ENCODE results near the gene KRTAP5-3.

The KRTAP5-3 gene

GRCh38 chr11:1639102-1639620, 30.9 kb upstream of the KRTAP5-3 start:
- DNase-seq (ENCODE audit: low spot score in 2 of 2) = no peak
- H3K4me1 ChIP-seq = no peaks in the 10 kb centered on the region
- H3K36me3 ChIP-seq (replicated peaks) = no peaks in the 10 kb centered on the region
- in situ Hi-C loops (cut with MboI; ENCODE audit: low sequenced_read_pairs) = no loop called here
- no peaks in the 10 kb centered on the region for H3K9me3 ChIP-seq
- H3K27me3 ChIP-seq (ENCODE audit: low read depth) = peaks cover 19% of the 10 kb centered on the region
- no peak overlapping the region for H3K4me3 ChIP-seq

GRCh38 chr11:1638344-1638743, 30.1 kb upstream of the KRTAP5-3 start:
- DNase-seq (ENCODE audit: low spot score in 2 of 2) = no peak
- in situ Hi-C loops (cut with MboI; ENCODE audit: low sequenced_read_pairs) = no loop called here
- Histone ChIP-seq H3K27me3 (ENCODE audit: low read depth) (peaks cover 26% of the 10 kb centered on the region), H3K9me3 (no peaks in the 10 kb centered on the region), H3K4me1 (no peaks in the 10 kb centered on the region), H3K36me3 (replicated peaks) (no peaks in the 10 kb centered on the region), H3K4me3 (no peak overlapping the region)

- in situ Hi-C loops (cut with MboI; ENCODE audit: low sequenced_read_pairs) = no loop called here
- Histone ChIP-seq H3K4me1 (no peaks in the 10 kb centered on the region), H3K36me3 (replicated peaks) (no peaks in the 10 kb centered on the region), H3K4me3 (no peak overlapping the region), H3K9me3 (no peaks in the 10 kb centered on the region), H3K27me3 (ENCODE audit: low read depth) (peaks cover 31% of the 10 kb centered on the region)
- DNase-seq (ENCODE audit: low spot score in 2 of 2) = no peak
Observed at GRCh38 chr11:1637628-1638027, 29.4 kb upstream of the KRTAP5-3 start.

GRCh38 chr11:1636291-1636950, 28.2 kb upstream of the KRTAP5-3 start:
- H3K4me1 ChIP-seq = no peaks in the 10 kb centered on the region
- no peak overlapping the region for H3K4me3 ChIP-seq
- peaks cover 42% of the 10 kb centered on the region for H3K27me3 ChIP-seq (ENCODE audit: low read depth)

GRCh38 chr11:1633864-1634263, 25.6 kb upstream of the KRTAP5-3 start:
- H3K9me3 ChIP-seq = no peaks in the 10 kb centered on the region
- H3K27me3 ChIP-seq (ENCODE audit: low read depth) = peaks cover 46% of the 10 kb centered on the region
- no peaks in the 10 kb centered on the region for H3K4me1 ChIP-seq
- no peak for DNase-seq (ENCODE audit: low spot score in 2 of 2)
- H3K36me3 ChIP-seq (replicated peaks) = no peaks in the 10 kb centered on the region
- in situ Hi-C loops (cut with MboI; ENCODE audit: low sequenced_read_pairs) = no loop called here
- no peak overlapping the region for H3K4me3 ChIP-seq

More at GRCh38 chr11:1636291-1636950, 28.2 kb upstream of the KRTAP5-3 start:
- no peaks in the 10 kb centered on the region for H3K36me3 ChIP-seq (replicated peaks)
- no peaks in the 10 kb centered on the region for H3K9me3 ChIP-seq
- in situ Hi-C loops (cut with MboI; ENCODE audit: low sequenced_read_pairs) = no loop called here
- no peak for DNase-seq (ENCODE audit: low spot score in 2 of 2)

- Histone ChIP-seq H3K36me3 (replicated peaks) (no peaks in the 10 kb centered on the region), H3K9me3 (no peaks in the 10 kb centered on the region), H3K4me1 (no peaks in the 10 kb centered on the region), H3K27me3 (ENCODE audit: low read depth) (peaks cover 46% of the 10 kb centered on the region), H3K4me3 (no peak overlapping the region)
- in situ Hi-C loops (cut with MboI; ENCODE audit: low sequenced_read_pairs) = no loop called here
- no peak for DNase-seq (ENCODE audit: low spot score in 2 of 2)
Observed at GRCh38 chr11:1632053-1632714, 23.9 kb upstream of the KRTAP5-3 start.

- no peaks in the 10 kb centered on the region for H3K36me3 ChIP-seq (replicated peaks)
- no peaks in the 10 kb centered on the region for H3K4me1 ChIP-seq
- H3K4me3 ChIP-seq = no peak overlapping the region
- no peaks in the 10 kb centered on the region for H3K9me3 ChIP-seq
- in situ Hi-C loops (cut with MboI; ENCODE audit: low sequenced_read_pairs) = no loop called here
- no peak for DNase-seq (ENCODE audit: low spot score in 2 of 2)
- peaks cover 46% of the 10 kb centered on the region for H3K27me3 ChIP-seq (ENCODE audit: low read depth)
Observed at GRCh38 chr11:1631066-1631568, 22.9 kb upstream of the KRTAP5-3 start.

- no peaks in the 10 kb centered on the region for H3K4me1 ChIP-seq
- H3K4me3 ChIP-seq = no peak overlapping the region
- H3K9me3 ChIP-seq = no peaks in the 10 kb centered on the region
- H3K36me3 ChIP-seq (replicated peaks) = no peaks in the 10 kb centered on the region
- no peak for DNase-seq (ENCODE audit: low spot score in 2 of 2)
- in situ Hi-C loops (cut with MboI; ENCODE audit: low sequenced_read_pairs) = no loop called here
- peaks cover 41% of the 10 kb centered on the region for H3K27me3 ChIP-seq (ENCODE audit: low read depth)
Observed at GRCh38 chr11:1630271-1630670, 22.0 kb upstream of the KRTAP5-3 start.

GRCh38 chr11:1629326-1630185, 21.3 kb upstream of the KRTAP5-3 start, which contains the start of gene KRTAP5-5:
Gene KRTAP5-5, plus strand, starts transcription at chr11:1629775. Its CDS starts 66 bp downstream, at chr11:1629841.
- no peaks in the 10 kb centered on the region for H3K4me1 ChIP-seq
- in situ Hi-C loops (cut with MboI; ENCODE audit: low sequenced_read_pairs) = no loop called here
- no peaks in the 10 kb centered on the region for H3K36me3 ChIP-seq (replicated peaks)
- no peak for DNase-seq (ENCODE audit: low spot score in 2 of 2)
- H3K27me3 ChIP-seq (ENCODE audit: low read depth) = peaks cover 36% of the 10 kb centered on the region
- no peak within 1 kb of the TSS for H3K4me3 ChIP-seq
- no peaks in the 10 kb centered on the region for H3K9me3 ChIP-seq

GRCh38 chr11:1628506-1629325, 20.5 kb upstream of the KRTAP5-3 start:
- Histone ChIP-seq H3K36me3 (replicated peaks) (no peaks in the 10 kb centered on the region), H3K4me1 (no peaks in the 10 kb centered on the region), H3K4me3 (no peak overlapping the region), H3K9me3 (no peaks in the 10 kb centered on the region), H3K27me3 (ENCODE audit: low read depth) (peaks cover 28% of the 10 kb centered on the region)
- peak; percentile 27 to 80 for DNase-seq (ENCODE audit: low spot score in 2 of 2)
- in situ Hi-C loops (cut with MboI; ENCODE audit: low sequenced_read_pairs) = no loop called here

- Histone ChIP-seq H3K4me3 (no peak overlapping the region), H3K36me3 (replicated peaks) (no peaks in the 10 kb centered on the region), H3K27me3 (ENCODE audit: low read depth) (0 out of 2 replicates have a peak, but pooled peaks cover 3% of the 10 kb centered on the region), H3K9me3 (no peaks in the 10 kb centered on the region), H3K4me1 (no peaks in the 10 kb centered on the region)
- in situ Hi-C loops (cut with MboI; ENCODE audit: low sequenced_read_pairs) = no loop called here
- no peak for DNase-seq (ENCODE audit: low spot score in 2 of 2)
Observed at GRCh38 chr11:1625541-1625940, 17.3 kb upstream of the KRTAP5-3 start.

GRCh38 chr11:1624621-1625020, 16.4 kb upstream of the KRTAP5-3 start:
- H3K4me3 ChIP-seq = no peak overlapping the region
- in situ Hi-C loops (cut with MboI; ENCODE audit: low sequenced_read_pairs) = no loop called here
- no peaks in the 10 kb centered on the region for H3K9me3 ChIP-seq
- DNase-seq (ENCODE audit: low spot score in 2 of 2) = no peak
- H3K36me3 ChIP-seq (replicated peaks) = no peaks in the 10 kb centered on the region
- H3K27me3 ChIP-seq (ENCODE audit: low read depth) = 0 out of 2 replicates have a peak, but pooled peaks cover 3% of the 10 kb centered on the region
- no peaks in the 10 kb centered on the region for H3K4me1 ChIP-seq

- H3K4me1 ChIP-seq = no peaks in the 10 kb centered on the region
- DNase-seq (ENCODE audit: low spot score in 2 of 2) = no peak
- H3K4me3 ChIP-seq = no peak overlapping the region
- H3K36me3 ChIP-seq (replicated peaks) = no peaks in the 10 kb centered on the region
- H3K9me3 ChIP-seq = no peaks in the 10 kb centered on the region
- in situ Hi-C loops (cut with MboI; ENCODE audit: low sequenced_read_pairs) = no loop called here
- H3K27me3 ChIP-seq (ENCODE audit: low read depth) = 0 out of 2 replicates have a peak, but pooled peaks cover 3% of the 10 kb centered on the region
Observed at GRCh38 chr11:1623716-1624115, 15.5 kb upstream of the KRTAP5-3 start.

Measured in HAP-1 (cell line).